Keratinocyte (primary cell): Measurements from ENCODE around the gene TERT. TPM values are rescaled to one million over a fixed set of nuclear protein-coding genes. Genes with fewer than 3 reads are reported as not detected.

ENCODE experiments used
- DNase-seq: peaks from one replicate; pipeline ENCODE4 v3.0.0-alpha.2; 2011; ENCODE audit warnings: low read depth, missing footprints, low spot score
- FAIRE-seq: peaks from 2 replicates; lab custom pipeline; 2011; peaks lifted over from hg19 to GRCh38; lab: Jason Lieb, UNC
- H2AFZ ChIP-seq: 2 replicates; pipeline ENCODE4 v1.6.0; 2012; ENCODE audit warnings: low read length, control low read depth, inconsistent platforms; ENCODE audit not compliant: control insufficient read depth
- H3K27ac ChIP-seq: 2 replicates; pipeline ENCODE4 v1.5.1; 2011; ENCODE audit warnings: low read length; ENCODE audit not compliant: control insufficient read depth, insufficient read depth
- H3K27me3 ChIP-seq: 3 replicates; pipeline ENCODE4 v1.6.0; 2011; ENCODE audit warnings: low read length; ENCODE audit not compliant: control insufficient read depth, insufficient read depth; ENCODE audit errors: extremely low read depth
- H3K36me3 ChIP-seq, 2 experiments: 2 replicates in 1 of 2; 3 replicates in 1 of 2; pipeline ENCODE4 v1.5.1; 2011; ENCODE audit warnings: low read length in 2 of 2, mild to moderate bottlenecking in 1 of 2; ENCODE audit not compliant: control insufficient read depth in 2 of 2, insufficient read depth in 2 of 2; ENCODE audit errors: extremely low read depth in 1 of 2
- H3K4me1 ChIP-seq: 3 replicates; pipeline ENCODE4 v1.5.1; 2011; ENCODE audit warnings: low read length; ENCODE audit not compliant: control insufficient read depth, insufficient read depth; ENCODE audit errors: extremely low read depth
- H3K4me2 ChIP-seq: 3 replicates; pipeline ENCODE4 v1.6.0; 2011; ENCODE audit warnings: low read depth, low read length; ENCODE audit not compliant: control insufficient read depth, insufficient read depth; ENCODE audit errors: extremely low read depth
- H3K4me3 ChIP-seq, 3 experiments: fragments of 200-600 bp in 1 of 3; sonication (generic) in 1 of 3; 2 replicates in 2 of 3; 3 replicates in 1 of 3; pipeline ENCODE4 v1.5.1; 2011 to 2016; ENCODE audit warnings: low read length in 3 of 3, mild to moderate bottlenecking in 3 of 3, control low read depth in 2 of 3, inconsistent platforms in 1 of 3, low read depth in 1 of 3, mixed read lengths in 1 of 3, mixed run types in 1 of 3, moderate library complexity in 1 of 3; ENCODE audit not compliant: control insufficient read depth in 2 of 3, insufficient read depth in 2 of 3; ENCODE audit errors: extremely low read depth in 1 of 3
- H3K79me2 ChIP-seq: 2 replicates; pipeline ENCODE4 v1.6.0; 2012; ENCODE audit warnings: low read length; ENCODE audit not compliant: control insufficient read depth, insufficient read depth
- H3K9ac ChIP-seq: 3 replicates; pipeline ENCODE4 v1.6.0; 2011; ENCODE audit warnings: low read length; ENCODE audit not compliant: control insufficient read depth, insufficient read depth; ENCODE audit errors: extremely low read depth
- H3K9me1 ChIP-seq: 3 replicates; pipeline ENCODE4 v1.6.0; 2011; ENCODE audit warnings: low read length; ENCODE audit not compliant: control insufficient read depth, insufficient read depth; ENCODE audit errors: extremely low read depth
- H3K9me3 ChIP-seq: 2 replicates; pipeline ENCODE4 v1.5.1; 2012; ENCODE audit warnings: low read depth, low read length; ENCODE audit not compliant: control insufficient read depth
- H4K20me1 ChIP-seq: 3 replicates; pipeline ENCODE4 v1.6.0; 2011; ENCODE audit warnings: low read length; ENCODE audit not compliant: control insufficient read depth, insufficient read depth; ENCODE audit errors: extremely low read depth
- EZH2 ChIP-seq: IDR thresholded peaks from one replicate; pipeline ENCODE4 v1.6.1; 2012; ENCODE audit warnings: inconsistent platforms, mild to moderate bottlenecking, low read length, moderate library complexity
- dilution Hi-C: fragments of 300-500 bp; cut with MboI; formaldehyde crosslinking; loops from one replicate; pipeline ENCODE4 v1.7.0; 2020; ENCODE audit warnings: low sequenced_read_pairs; ENCODE audit not compliant: extremely low pct_ligation_motif_present
- polyA plus RNA-seq, 5 experiments: library from polyadenylated mRNA; depleted of rRNA in 3 of 5; stranded (reverse) in 3 of 5; stranded (forward) in 1 of 5; unstranded in 1 of 5; fragments of >200 nt; gene quantifications; 1 replicate in 1 of 5; 2 replicates in 3 of 5; 3 replicates in 1 of 5; pipeline versions ENCODE4 v1.2.1 to v1.2.3, GENCODE V29; 2011 to 2012; ENCODE audit warnings: missing spikeins in 2 of 5, low read depth in 1 of 5, low replicate concordance in 1 of 5
- TF ChIP-seq, protein P1 (sequence below), 3 experiments: IDR thresholded peaks in 1 of 3; conservative IDR thresholded peaks in 1 of 3; optimal IDR thresholded peaks in 1 of 3; 2 replicates in 2 of 3; 3 replicates in 1 of 3; pipeline versions ENCODE3 to v1.5.1; 2011; ENCODE audit warnings: low read length in 3 of 3, mild to moderate bottlenecking in 3 of 3, moderate library complexity in 2 of 3, control low read depth in 1 of 3, inconsistent platforms in 1 of 3; ENCODE audit not compliant: insufficient read depth in 2 of 3; ENCODE audit errors: extremely low read depth in 1 of 3

Gene TERT
- polyA plus RNA-seq, 1 donor (not counting 4 experiments of a cell fraction or from before 2014, with no cell fraction given): not detected

DNA sequence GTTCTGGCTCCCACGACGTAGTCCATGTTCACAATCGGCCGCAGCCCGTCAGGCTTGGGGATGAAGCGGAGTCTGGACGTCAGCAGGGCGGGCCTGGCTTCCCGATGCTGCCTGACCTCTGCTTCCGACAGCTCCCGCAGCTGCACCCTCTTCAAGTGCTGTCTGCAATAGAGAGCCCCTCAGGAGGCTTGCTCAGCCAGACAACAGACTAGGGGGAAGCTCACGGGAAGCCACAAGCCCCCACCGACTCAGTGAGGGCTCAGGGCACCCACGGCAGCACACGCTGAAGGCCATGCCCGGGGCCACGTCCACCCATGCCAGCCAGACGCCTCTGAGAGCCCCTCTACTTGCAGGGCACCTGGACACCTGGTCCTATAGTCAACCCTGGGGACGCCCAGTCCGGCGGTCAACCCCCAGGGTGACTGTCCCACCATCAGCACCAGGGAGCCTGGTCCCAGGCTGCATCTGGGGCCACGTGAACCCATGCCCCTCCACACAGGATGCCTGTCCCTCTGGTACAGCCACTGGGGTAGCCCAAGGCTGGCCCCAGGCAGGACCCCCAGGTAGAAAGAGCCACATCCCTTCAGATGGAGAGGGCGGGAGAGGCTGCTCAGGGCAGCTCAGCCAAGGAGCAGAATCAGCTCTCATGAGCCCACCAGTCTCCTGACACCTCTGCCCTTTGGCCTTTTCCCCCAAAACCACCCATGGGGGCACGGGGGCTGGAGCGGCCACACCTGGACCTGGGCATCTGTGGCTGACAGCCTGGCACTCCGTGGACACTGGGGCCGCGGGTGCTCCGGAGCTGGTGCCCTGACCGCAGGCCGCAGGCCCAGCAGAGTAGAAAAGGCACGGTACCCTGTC lies 14.5 kb downstream of the TERT start:
- Histone ChIP-seq H3K27ac (no peak overlapping the region), H3K9me3 (peaks cover 8% of the 10 kb centered on the region), H4K20me1 (no peaks in the 10 kb centered on the region), H3K36me3 (no peaks in the 10 kb centered on the region), H3K4me1 (no peaks in the 10 kb centered on the region), H2AFZ (no peak overlapping the region), H3K27me3 (no peaks in the 10 kb centered on the region), H3K79me2 (no peaks in the 10 kb centered on the region), H3K9ac (no peak overlapping the region), H3K4me3 (no peak overlapping the region), H3K4me2 (no peak overlapping the region), H3K9me1 (no peaks in the 10 kb centered on the region)
- dilution Hi-C loops: no loop called here
- no peak for DNase-seq
- TF ChIP-seq, protein P1, sequence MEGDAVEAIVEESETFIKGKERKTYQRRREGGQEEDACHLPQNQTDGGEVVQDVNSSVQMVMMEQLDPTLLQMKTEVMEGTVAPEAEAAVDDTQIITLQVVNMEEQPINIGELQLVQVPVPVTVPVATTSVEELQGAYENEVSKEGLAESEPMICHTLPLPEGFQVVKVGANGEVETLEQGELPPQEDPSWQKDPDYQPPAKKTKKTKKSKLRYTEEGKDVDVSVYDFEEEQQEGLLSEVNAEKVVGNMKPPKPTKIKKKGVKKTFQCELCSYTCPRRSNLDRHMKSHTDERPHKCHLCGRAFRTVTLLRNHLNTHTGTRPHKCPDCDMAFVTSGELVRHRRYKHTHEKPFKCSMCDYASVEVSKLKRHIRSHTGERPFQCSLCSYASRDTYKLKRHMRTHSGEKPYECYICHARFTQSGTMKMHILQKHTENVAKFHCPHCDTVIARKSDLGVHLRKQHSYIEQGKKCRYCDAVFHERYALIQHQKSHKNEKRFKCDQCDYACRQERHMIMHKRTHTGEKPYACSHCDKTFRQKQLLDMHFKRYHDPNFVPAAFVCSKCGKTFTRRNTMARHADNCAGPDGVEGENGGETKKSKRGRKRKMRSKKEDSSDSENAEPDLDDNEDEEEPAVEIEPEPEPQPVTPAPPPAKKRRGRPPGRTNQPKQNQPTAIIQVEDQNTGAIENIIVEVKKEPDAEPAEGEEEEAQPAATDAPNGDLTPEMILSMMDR (optimal IDR thresholded peaks at IDR 0.05 in 1 of 3, IDR thresholded peaks at IDR 0.05 in 1 of 3, conservative IDR thresholded peaks at IDR 0.05 in 1 of 3; ENCODE audit: extremely low read depth in 1 of 3, insufficient read depth in 2 of 3, low read length in 3 of 3): no peak
- FAIRE-seq: no peak

DNA sequence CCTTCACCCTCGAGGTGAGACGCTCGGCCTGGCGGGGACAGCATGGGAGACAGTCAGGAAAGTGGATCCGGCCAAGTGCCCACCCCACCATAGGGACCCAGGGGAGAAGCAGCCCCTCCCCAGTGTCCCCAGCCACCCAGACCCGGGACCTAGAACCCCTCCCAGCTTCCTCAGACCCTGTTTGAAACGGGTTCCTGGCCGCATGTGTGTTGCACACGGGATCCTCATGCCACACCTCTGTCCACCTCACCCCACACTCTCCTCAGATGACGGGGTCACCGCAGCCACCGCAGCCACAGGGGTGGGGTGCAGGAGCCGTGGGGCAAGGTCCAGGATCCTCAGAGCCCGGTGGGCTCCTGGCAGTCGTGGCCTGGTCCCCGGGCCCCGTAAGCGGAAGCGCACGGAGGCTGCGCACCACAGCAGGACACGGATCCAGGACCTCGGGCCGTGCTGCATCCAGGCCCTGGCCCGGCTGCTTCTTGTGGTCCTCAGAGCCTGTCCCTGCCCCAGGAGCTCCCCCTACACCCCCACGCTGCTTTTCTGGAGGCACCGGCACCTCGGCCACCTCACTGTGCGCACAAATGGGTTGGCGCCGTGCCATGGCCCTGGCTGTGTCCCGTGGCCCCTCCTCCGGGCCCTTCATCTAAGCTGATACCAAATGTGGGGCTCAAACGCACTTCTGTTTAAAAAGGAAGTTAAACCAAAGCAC lies 15.3 kb downstream of the TERT start:
- FAIRE-seq (no peak), DNase-seq (no peak)
- H3K4me3 ChIP-seq: no peak overlapping the region
- H3K27ac ChIP-seq: no peak overlapping the region
- no peaks in the 10 kb centered on the region for H3K27me3 ChIP-seq
- no peak overlapping the region for H2AFZ ChIP-seq
- dilution Hi-C loops: no loop called here
- TF ChIP-seq, protein P1 (optimal IDR thresholded peaks at IDR 0.05 in 1 of 3, IDR thresholded peaks at IDR 0.05 in 1 of 3, conservative IDR thresholded peaks at IDR 0.05 in 1 of 3; ENCODE audit: extremely low read depth in 1 of 3, insufficient read depth in 2 of 3, low read length in 3 of 3): no peak
- TF ChIP-seq EZH2: no peak
- H3K4me1 ChIP-seq: no peaks in the 10 kb centered on the region
- H3K9me1 ChIP-seq: no peaks in the 10 kb centered on the region
- no peaks in the 10 kb centered on the region for H3K36me3 ChIP-seq
- H3K4me2 ChIP-seq: no peak overlapping the region
- H3K9me3 ChIP-seq: peaks cover 8% of the 10 kb centered on the region
- H4K20me1 ChIP-seq: no peaks in the 10 kb centered on the region
- no peak overlapping the region for H3K9ac ChIP-seq
- H3K79me2 ChIP-seq: no peaks in the 10 kb centered on the region
